IMR-90 (cell line): ENCODE measurements around the gene DIPK1A. TPM values are rescaled to one million over a fixed set of nuclear protein-coding genes. Genes with fewer than 3 reads are reported as not detected.

ENCODE experiments used
- ATAC-seq: fragments of 200-7000 bp; cut with Tn5 transposase; 2 replicates; pipeline ENCODE4 v1.9.1; 2020; ENCODE audit warnings: low read depth, mild to moderate bottlenecking, moderate library complexity
- BruUV-seq: library from RNA; stranded (reverse); fragments of 400-500 nt; replicated peaks from 2 replicates; lab custom pipeline; 2021; lab: Mats Ljungman, UMichigan
- CTCF ChIA-PET: fragments of 300-600 bp; formaldehyde crosslinking; extraction: SDS; loops from one replicate; lab custom pipeline; 2021; ENCODE audit warnings: antibody characterized with exemption; lab: Yijun Ruan, JAX
- POLR2A ChIA-PET: fragments of 300-600 bp; sonication (Branson Sonifier 250); formaldehyde crosslinking; loops from one replicate; lab custom pipeline; 2022; ENCODE audit warnings: antibody characterized with exemption; ENCODE audit not compliant: unreplicated experiment; lab: Charles Lee
- DNase-seq: peaks from one replicate; pipeline ENCODE4 v3.0.0; 2013
- H2AFZ ChIP-seq: replicated peaks from 2 replicates; pipeline ENCODE3; 2013; ENCODE audit warnings: low read length, mild to moderate bottlenecking; ENCODE audit not compliant: poor library complexity
- H2AK5ac ChIP-seq: 2 replicates; pipeline ENCODE4 v1.6.1; 2013; ENCODE audit warnings: low read depth, low read length, inconsistent platforms
- H2AK9ac ChIP-seq: replicated peaks from 2 replicates; pipeline ENCODE3; 2013; ENCODE audit warnings: mild to moderate bottlenecking, low read depth, low read length, moderate library complexity; ENCODE audit not compliant: poor library complexity
- H2BK120ac ChIP-seq: 2 replicates; pipeline ENCODE4 v1.6.1; 2013; ENCODE audit warnings: low read depth, low read length, inconsistent platforms
- H2BK15ac ChIP-seq: 3 replicates; pipeline ENCODE4 v1.6.1; 2013; ENCODE audit warnings: low read depth, low read length, inconsistent platforms
- H2BK20ac ChIP-seq: 2 replicates; pipeline ENCODE4 v1.6.1; 2013; ENCODE audit warnings: low read depth, mild to moderate bottlenecking, inconsistent platforms, low read length, moderate library complexity
- H2BK5ac ChIP-seq: 2 replicates; pipeline ENCODE4 v1.6.1; 2013; ENCODE audit warnings: mild to moderate bottlenecking, low read depth, low read length, inconsistent platforms; ENCODE audit not compliant: poor library complexity, severe bottlenecking
- H3K14ac ChIP-seq: replicated peaks from 2 replicates; pipeline ENCODE4 v1.6.1; 2013; ENCODE audit warnings: low read depth, low read length, inconsistent platforms
- H3K18ac ChIP-seq: 2 replicates; pipeline ENCODE4 v1.6.1; 2013; ENCODE audit warnings: low read depth, low read length, control low read depth
- H3K23ac ChIP-seq: 2 replicates; pipeline ENCODE4 v1.6.1; 2013; ENCODE audit warnings: low read depth, low read length, inconsistent platforms
- H3K27ac ChIP-seq: 2 replicates; pipeline ENCODE4 v1.5.1; 2013; ENCODE audit warnings: mild to moderate bottlenecking, control low read depth, low read length; ENCODE audit not compliant: insufficient read depth
- H3K27me3 ChIP-seq: 2 replicates; pipeline ENCODE4 v1.6.1; 2013; ENCODE audit warnings: low read length; ENCODE audit not compliant: control insufficient read depth, insufficient read depth
- H3K36me3 ChIP-seq: 2 replicates; pipeline ENCODE4 v1.6.1; 2013; ENCODE audit warnings: low read length, mixed read lengths; ENCODE audit not compliant: control insufficient read depth, insufficient read depth
- H3K4ac ChIP-seq: 2 replicates; pipeline ENCODE4 v1.6.1; 2013; ENCODE audit warnings: low read depth, low read length, inconsistent platforms
- H3K4me1 ChIP-seq: 2 replicates; pipeline ENCODE4 v1.6.1; 2013; ENCODE audit warnings: low read length, mixed read lengths; ENCODE audit not compliant: control insufficient read depth, insufficient read depth
- H3K4me2 ChIP-seq: 2 replicates; pipeline ENCODE4 v1.6.1; 2013; ENCODE audit warnings: low read depth, mild to moderate bottlenecking, control low read depth, low read length, moderate library complexity
- H3K4me3 ChIP-seq: 2 replicates; pipeline ENCODE4 v1.5.1; 2013; ENCODE audit warnings: low read depth, mild to moderate bottlenecking, control low read depth, low read length, moderate library complexity; ENCODE audit not compliant: insufficient read depth
- H3K56ac ChIP-seq: 2 replicates; pipeline ENCODE4 v1.6.1; 2013; ENCODE audit warnings: low read length, inconsistent platforms; ENCODE audit not compliant: insufficient read depth; ENCODE audit errors: extremely low read depth
- H3K79me1 ChIP-seq, 2 experiments: 2 replicates each; pipeline ENCODE4 v1.6.1; 2013; ENCODE audit warnings: low read length in 2 of 2, inconsistent platforms in 1 of 2, low read depth in 1 of 2
- H3K9ac ChIP-seq: 2 replicates; pipeline ENCODE4 v1.6.1; 2013; ENCODE audit warnings: low read depth, low read length, control low read depth
- H3K9me1 ChIP-seq: 2 replicates; pipeline ENCODE4 v1.6.1; 2013; ENCODE audit warnings: low read length, inconsistent platforms; ENCODE audit not compliant: insufficient read depth
- H3K9me3 ChIP-seq: 2 replicates; pipeline ENCODE4 v1.6.1; 2013; ENCODE audit warnings: low read length; ENCODE audit not compliant: control insufficient read depth, insufficient read depth
- H4K20me1 ChIP-seq: 2 replicates; pipeline ENCODE4 v1.6.1; 2013; ENCODE audit warnings: low read length, inconsistent platforms; ENCODE audit not compliant: insufficient read depth
- H4K5ac ChIP-seq: 2 replicates; pipeline ENCODE4 v1.6.1; 2013; ENCODE audit warnings: mild to moderate bottlenecking, low read depth, low read length, control low read depth
- H4K8ac ChIP-seq, 2 experiments: 2 replicates each; pipeline ENCODE4 v1.6.1; 2013; ENCODE audit warnings: low read depth in 2 of 2, low read length in 2 of 2, control low read depth in 1 of 2, inconsistent platforms in 1 of 2
- H4K91ac ChIP-seq: 2 replicates; pipeline ENCODE4 v1.6.1; 2013; ENCODE audit warnings: low read depth, low read length, inconsistent platforms; ENCODE audit not compliant: insufficient read depth
- FOS ChIP-seq: fragments of 150-350 bp; IDR thresholded peaks from 2 replicates; pipeline ENCODE4 v1.6.1; 2016; ENCODE audit warnings: low read depth, low read length
- MAFK ChIP-seq: IDR thresholded peaks from 2 replicates; pipeline ENCODE4 v1.6.1; 2012; ENCODE audit warnings: low read depth, low read length, improper control_type of control experiment
- MAZ ChIP-seq: IDR thresholded peaks from 2 replicates; pipeline ENCODE4 v1.6.1; 2012; ENCODE audit warnings: low read depth, mild to moderate bottlenecking, low read length, improper control_type of control experiment, moderate library complexity, borderline replicate concordance
- MXI1 ChIP-seq: IDR thresholded peaks from 2 replicates; pipeline ENCODE4 v1.6.1; 2012; ENCODE audit warnings: low read depth, mild to moderate bottlenecking, low read length, moderate library complexity, borderline replicate concordance
- NFE2L2 ChIP-seq: fragments of 150-350 bp; IDR thresholded peaks from 2 replicates; pipeline ENCODE4 v1.6.1; 2016; ENCODE audit warnings: low read depth, mild to moderate bottlenecking, low read length
- POLR2A ChIP-seq: IDR thresholded peaks from 2 replicates; pipeline ENCODE4 v1.6.1; 2012; ENCODE audit warnings: mild to moderate bottlenecking, low read depth, low read length
- RAD21 ChIP-seq: IDR thresholded peaks from 2 replicates; pipeline ENCODE4 v1.6.1; 2012; ENCODE audit warnings: low read length, improper control_type of control experiment
- RCOR1 ChIP-seq: IDR thresholded peaks from 2 replicates; pipeline ENCODE4 v1.6.1; 2012; ENCODE audit warnings: mild to moderate bottlenecking, low read length, improper control_type of control experiment; ENCODE audit not compliant: insufficient replicate concordance
- RFX5 ChIP-seq: IDR thresholded peaks from 2 replicates; pipeline ENCODE4 v1.8.0; 2012; ENCODE audit warnings: low read depth, mild to moderate bottlenecking, low read length, moderate library complexity
- SMC3 ChIP-seq: fragments of 150-350 bp; IDR thresholded peaks from 2 replicates; pipeline ENCODE4 v1.6.1; 2016; ENCODE audit warnings: low read depth, mild to moderate bottlenecking, antibody characterized with exemption, low read length, moderate library complexity
- WGBS, 2 experiments: methylation state at CpG; one replicate each; pipeline versions ENCODE4 v1.1.5 to v1.1.7; 2013; ENCODE audit warnings: missing lambda C conversion rate in 2 of 2; ENCODE audit not compliant: insufficient read length in 1 of 2; ENCODE audit errors: extremely low coverage in 2 of 2; 5-methylcytosine and 5-hydroxymethylcytosine counted together
- dilution Hi-C: fragments of 300-500 bp; cut with HindIII; formaldehyde crosslinking; loops from one replicate; pipeline ENCODE4 v1.14.3; 2018; ENCODE audit warnings: low sequenced_read_pairs; ENCODE audit not compliant: unreplicated experiment
- in situ Hi-C: fragments of 300-500 bp; cut with MboI; formaldehyde crosslinking; loops from 3 replicates; pipeline ENCODE4 v1.14.3; 2019; ENCODE audit warnings: low sequenced_read_pairs, inconsistent platforms, mixed read lengths
- intact Hi-C: fragments of 100-400 bp; cut with micrococcal nuclease; formaldehyde crosslinking; loops from 2 replicates; pipeline ENCODE4 v1.10.0; 2022
- polyA plus RNA-seq, 3 experiments: library from polyadenylated mRNA; depleted of rRNA; stranded (reverse); fragments of >200 nt; gene quantifications; 2 replicates each; pipeline ENCODE4 v1.2.3, GENCODE V29; 2012; ENCODE audit warnings: low replicate concordance in 1 of 3
- total RNA-seq: library from RNA; depleted of rRNA; stranded (reverse); fragments of >200 nt; gene quantifications from 2 replicates; pipeline ENCODE4 v1.2.3, GENCODE V29; 2012
- TF ChIP-seq, protein P1 (sequence below): conservative IDR thresholded peaks from 2 replicates; pipeline ENCODE4 v1.5.1; 2012; ENCODE audit warnings: mild to moderate bottlenecking, low read depth, low read length, improper control_type of control experiment
- TF ChIP-seq, protein P2 (sequence below): fragments of 150-350 bp; IDR thresholded peaks from 2 replicates; pipeline ENCODE4 v1.6.1; 2017; ENCODE audit warnings: mild to moderate bottlenecking, antibody characterized with exemption, low read length, low read depth
- TF ChIP-seq, protein P3 (sequence below): fragments of 150-350 bp; IDR thresholded peaks from 2 replicates; pipeline ENCODE4 v1.6.1; 2016; ENCODE audit warnings: low read depth, mild to moderate bottlenecking, low read length, moderate library complexity, borderline replicate concordance

The DIPK1A gene
- total and polyA plus RNA-seq, 2 of the 4 experiments (the other 2 are of a cell fraction) = 4.7 to 5.7 TPM

DNA sequence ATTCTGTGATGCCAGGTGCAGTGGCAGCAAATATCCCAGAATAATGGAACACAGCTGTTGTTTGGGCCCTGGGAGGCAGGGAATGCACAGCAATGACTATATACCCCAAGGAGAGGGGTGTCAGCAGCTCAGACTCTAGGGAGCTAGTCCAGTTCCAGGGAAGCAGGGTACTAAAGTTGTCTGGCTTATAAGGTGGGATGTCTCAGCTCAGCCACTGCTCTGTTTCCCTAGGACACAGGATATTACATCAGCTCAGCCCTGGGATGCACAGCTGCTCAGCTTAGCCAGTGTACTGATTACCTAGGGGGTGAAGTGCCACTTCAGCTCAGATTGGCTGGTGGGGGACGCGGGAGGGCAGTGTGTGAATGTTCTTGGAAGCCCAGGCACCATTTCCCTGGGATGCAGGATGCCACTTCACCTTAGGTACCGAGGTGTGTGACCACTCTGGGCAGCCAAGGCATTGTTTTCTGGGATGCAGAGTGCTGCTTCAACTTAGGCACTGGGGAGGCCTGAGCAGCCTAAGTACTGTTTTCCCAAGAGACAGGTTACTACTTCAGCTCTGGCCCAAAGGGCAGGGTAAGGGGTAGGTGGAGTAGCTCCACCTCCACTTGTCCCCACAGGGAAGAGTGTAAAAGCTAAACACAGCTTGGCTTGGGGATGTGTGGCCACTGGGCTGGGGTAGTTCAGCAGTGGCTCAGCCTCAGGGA is 59.4 kb downstream of the DIPK1A start:
- Histone ChIP-seq H2BK5ac (no peak overlapping the region), H3K79me1 (peaks cover 0 to 5% of the 10 kb centered on the region in 2 experiments; a peak in 1 of 4 replicates), H3K36me3 (no peaks in the 10 kb centered on the region; the same call in 1 of the 2 replicates), H2AK5ac (peak overlapping the region; percentile 45; the same call in 1 of the 2 replicates), H2BK120ac (peak overlapping the region; percentile 0; the same call in 1 of the 2 replicates), H3K56ac (no peak overlapping the region), H3K27ac (no peak overlapping the region), H2BK15ac (no peak overlapping the region), H4K20me1 (no peaks in the 10 kb centered on the region), H2AK9ac (no peak overlapping the region), H3K4me2 (no peak overlapping the region), H3K14ac (peak overlapping the region; percentile 49; the same call in 1 of the 2 replicates), H3K4me3 (no peak overlapping the region), H3K9me3 (peaks cover 2% of the 10 kb centered on the region; the same call in 1 of the 2 replicates), H2BK20ac (no peak overlapping the region), H3K23ac (no peak overlapping the region), H4K5ac (no peak overlapping the region), H3K27me3 (no peaks in the 10 kb centered on the region), H4K8ac (peak overlapping the region; percentile 20 to 23; a peak in 2 of 4 replicates), H3K4me1 (peaks cover 1% of the 10 kb centered on the region; the same call in 1 of the 2 replicates), H3K4ac (peak overlapping the region; percentile 10), H3K18ac (no peak overlapping the region), H3K9me1 (0 out of 2 replicates have a peak, but pooled peaks cover 10% of the 10 kb centered on the region), H2AFZ (no peak overlapping the region), H3K9ac (no peak overlapping the region), H4K91ac (no peak overlapping the region; the same call in 1 of the 2 replicates)
- TF ChIP-seq FOS (no peak), RFX5 (no peak), RCOR1 (no peak), RAD21 (no peak), MAFK (no peak), POLR2A (no peak), MXI1 (no peak), MAZ (no peak), SMC3 (no peak), NFE2L2 (no peak)
- TF ChIP-seq, protein P1, sequence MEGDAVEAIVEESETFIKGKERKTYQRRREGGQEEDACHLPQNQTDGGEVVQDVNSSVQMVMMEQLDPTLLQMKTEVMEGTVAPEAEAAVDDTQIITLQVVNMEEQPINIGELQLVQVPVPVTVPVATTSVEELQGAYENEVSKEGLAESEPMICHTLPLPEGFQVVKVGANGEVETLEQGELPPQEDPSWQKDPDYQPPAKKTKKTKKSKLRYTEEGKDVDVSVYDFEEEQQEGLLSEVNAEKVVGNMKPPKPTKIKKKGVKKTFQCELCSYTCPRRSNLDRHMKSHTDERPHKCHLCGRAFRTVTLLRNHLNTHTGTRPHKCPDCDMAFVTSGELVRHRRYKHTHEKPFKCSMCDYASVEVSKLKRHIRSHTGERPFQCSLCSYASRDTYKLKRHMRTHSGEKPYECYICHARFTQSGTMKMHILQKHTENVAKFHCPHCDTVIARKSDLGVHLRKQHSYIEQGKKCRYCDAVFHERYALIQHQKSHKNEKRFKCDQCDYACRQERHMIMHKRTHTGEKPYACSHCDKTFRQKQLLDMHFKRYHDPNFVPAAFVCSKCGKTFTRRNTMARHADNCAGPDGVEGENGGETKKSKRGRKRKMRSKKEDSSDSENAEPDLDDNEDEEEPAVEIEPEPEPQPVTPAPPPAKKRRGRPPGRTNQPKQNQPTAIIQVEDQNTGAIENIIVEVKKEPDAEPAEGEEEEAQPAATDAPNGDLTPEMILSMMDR = no peak
- TF ChIP-seq, protein P2, sequence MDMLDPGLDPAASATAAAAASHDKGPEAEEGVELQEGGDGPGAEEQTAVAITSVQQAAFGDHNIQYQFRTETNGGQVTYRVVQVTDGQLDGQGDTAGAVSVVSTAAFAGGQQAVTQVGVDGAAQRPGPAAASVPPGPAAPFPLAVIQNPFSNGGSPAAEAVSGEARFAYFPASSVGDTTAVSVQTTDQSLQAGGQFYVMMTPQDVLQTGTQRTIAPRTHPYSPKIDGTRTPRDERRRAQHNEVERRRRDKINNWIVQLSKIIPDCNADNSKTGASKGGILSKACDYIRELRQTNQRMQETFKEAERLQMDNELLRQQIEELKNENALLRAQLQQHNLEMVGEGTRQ = no peak
- TF ChIP-seq, protein P3, sequence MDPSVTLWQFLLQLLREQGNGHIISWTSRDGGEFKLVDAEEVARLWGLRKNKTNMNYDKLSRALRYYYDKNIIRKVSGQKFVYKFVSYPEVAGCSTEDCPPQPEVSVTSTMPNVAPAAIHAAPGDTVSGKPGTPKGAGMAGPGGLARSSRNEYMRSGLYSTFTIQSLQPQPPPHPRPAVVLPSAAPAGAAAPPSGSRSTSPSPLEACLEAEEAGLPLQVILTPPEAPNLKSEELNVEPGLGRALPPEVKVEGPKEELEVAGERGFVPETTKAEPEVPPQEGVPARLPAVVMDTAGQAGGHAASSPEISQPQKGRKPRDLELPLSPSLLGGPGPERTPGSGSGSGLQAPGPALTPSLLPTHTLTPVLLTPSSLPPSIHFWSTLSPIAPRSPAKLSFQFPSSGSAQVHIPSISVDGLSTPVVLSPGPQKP = no peak
- peak; percentile 46 for DNase-seq
- in situ Hi-C loops (no loop called here), dilution Hi-C loops (no loop called here), intact Hi-C loops (no loop called here)
- no TSS peak for BruUV-seq
- ATAC-seq = 0 out of 2 replicates have a peak, but pooled peaks have one; percentile 35
- no CpG with 5 or more reads among the region's 3 CpGs for WGBS, 2 experiments
- CTCF ChIA-PET = interaction anchor here (1.1 kb wide), 1 partner anchor 92 kb away, joined by 3 read pairs; no protein-coding TSS in a partner anchor
- POLR2A ChIA-PET = no interaction called here
